C4-2B (cell line): ENCODE data around the gene CD86.

Experiments
- CTCF ChIP-seq: fragments of 450-650 bp; conservative IDR thresholded peaks from 2 replicates; pipeline ENCODE4 v1.5.1; 2017; ENCODE audit warnings: mild to moderate bottlenecking
- ZFX ChIP-seq: fragments of 450-650 bp; IDR thresholded peaks from 2 replicates; pipeline ENCODE4 v1.6.1; 2017

DNA sequence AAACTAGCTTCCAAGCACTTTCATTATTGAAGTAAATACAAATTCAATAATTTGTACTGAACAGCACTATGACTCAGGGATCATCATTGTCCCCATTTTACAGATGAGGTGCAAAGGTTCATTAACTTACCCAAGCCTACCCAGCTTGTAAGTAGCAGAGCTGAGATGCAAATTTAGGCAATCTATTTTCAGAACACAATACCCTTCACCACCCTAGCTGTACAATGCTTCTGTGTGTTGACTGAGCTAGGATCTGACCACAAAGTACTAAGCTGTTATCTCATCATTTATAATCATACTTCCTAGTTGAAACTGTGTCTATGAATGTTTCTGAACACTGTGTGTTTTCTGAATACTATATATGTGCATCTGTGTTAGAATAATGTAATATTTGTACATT lies 29.9 kb upstream of the CD86 start:
- no peak for TF ChIP-seq CTCF
- no peak for TF ChIP-seq ZFX
